OCI-LY7 (cell line): ENCODE results near the gene CNTN5. TPM values are rescaled to one million over a fixed set of nuclear protein-coding genes. Genes with fewer than 3 reads are reported as not detected.

ENCODE experiments used
- BruUV-seq: library from RNA; stranded (reverse); fragments of 400-500 nt; replicated peaks from 2 replicates; lab custom pipeline; 2021; lab: Mats Ljungman, UMichigan
- CTCF ChIA-PET: fragments of 300-600 bp; sonication (Branson Sonifier 250); formaldehyde crosslinking; loops from one replicate; lab custom pipeline; 2022; ENCODE audit warnings: antibody characterized with exemption; ENCODE audit not compliant: unreplicated experiment; lab: Charles Lee
- POLR2A ChIA-PET: fragments of 300-600 bp; sonication (Branson Sonifier 250); formaldehyde crosslinking; loops from one replicate; lab custom pipeline; 2022; ENCODE audit warnings: antibody characterized with exemption; lab: Charles Lee
- DNase-seq: peaks from one replicate; pipeline ENCODE4 v3.0.0-alpha.2; 2015; ENCODE audit warnings: low spot score
- H2AFZ ChIP-seq: fragments of 200-600 bp; sonication (generic), shearing (Covaris generic); 2 replicates; pipeline ENCODE4 v1.6.1; 2014; ENCODE audit warnings: mild to moderate bottlenecking, antibody characterized with exemption, low read length, moderate library complexity
- H3K27ac ChIP-seq: fragments of 200-600 bp; sonication (generic); 2 replicates; pipeline ENCODE4 v1.5.1; 2014; ENCODE audit warnings: mixed run types, low read depth, mild to moderate bottlenecking, moderate library complexity, low read length, inconsistent platforms; ENCODE audit not compliant: poor library complexity, severe bottlenecking
- H3K36me3 ChIP-seq: fragments of 200-600 bp; sonication (generic); 2 replicates; pipeline ENCODE4 v1.6.1; 2014; ENCODE audit warnings: mild to moderate bottlenecking, antibody characterized with exemption, low read length, moderate library complexity, mixed read lengths; ENCODE audit not compliant: insufficient read depth
- H3K4me1 ChIP-seq: fragments of 200-600 bp; sonication (generic); 2 replicates; pipeline ENCODE4 v1.5.1; 2014; ENCODE audit warnings: mild to moderate bottlenecking, low read length; ENCODE audit not compliant: insufficient read depth, poor library complexity, severe bottlenecking
- H3K4me2 ChIP-seq: fragments of 200-600 bp; sonication (generic); 2 replicates; pipeline ENCODE4 v1.6.1; 2014; ENCODE audit warnings: mild to moderate bottlenecking, low read length
- H3K4me3 ChIP-seq: fragments of 200-600 bp; sonication (generic); 2 replicates; pipeline ENCODE4 v1.5.1; 2014; ENCODE audit warnings: mild to moderate bottlenecking, low read depth, low read length; ENCODE audit not compliant: poor library complexity, severe bottlenecking
- H3K79me2 ChIP-seq: fragments of 200-600 bp; sonication (generic); 2 replicates; pipeline ENCODE4 v1.6.1; 2016; ENCODE audit warnings: low read depth, mild to moderate bottlenecking, low read length, moderate library complexity, mixed read lengths; ENCODE audit not compliant: insufficient read depth
- H3K9me2 ChIP-seq: fragments of 200-600 bp; sonication (generic); 2 replicates; pipeline ENCODE4 v1.6.1; 2016; ENCODE audit warnings: mild to moderate bottlenecking, low read length, mixed read lengths; ENCODE audit not compliant: insufficient read depth
- H3K9me3 ChIP-seq: fragments of 200-600 bp; sonication (generic); 2 replicates; pipeline ENCODE4 v1.6.1; 2014; ENCODE audit warnings: mild to moderate bottlenecking, mixed run types, low read length, mixed read lengths
- H4K20me1 ChIP-seq: fragments of 200-600 bp; sonication (generic); 2 replicates; pipeline ENCODE4 v1.6.1; 2014; ENCODE audit warnings: mild to moderate bottlenecking, antibody characterized with exemption, low read length, moderate library complexity, mixed read lengths; ENCODE audit not compliant: insufficient read depth
- EZH2phosphoT487 ChIP-seq: fragments of 200-600 bp; sonication (generic); IDR thresholded peaks from 2 replicates; pipeline ENCODE4 v1.6.1; 2018; ENCODE audit warnings: low read depth, borderline replicate concordance, mild to moderate bottlenecking, mixed run types, antibody characterized with exemption, low read length, moderate library complexity, mixed read lengths
- intact Hi-C: fragments of 100-400 bp; cut with micrococcal nuclease; formaldehyde crosslinking; loops from one replicate; pipeline ENCODE4 v1.10.0; 2022; ENCODE audit not compliant: unreplicated experiment
- total RNA-seq, 2 experiments: library from RNA; depleted of rRNA in 1 of 2; stranded (reverse); fragments of >200 nt in 1 of 2; shearing (Covaris generic) in 1 of 2; gene quantifications; 2 replicates each; pipeline ENCODE4 v1.2.3, GENCODE V29; 2014 to 2022
- TF ChIP-seq, protein P1 (sequence below): fragments of 200-600 bp; sonication (generic); conservative IDR thresholded peaks from 2 replicates; pipeline ENCODE4 v1.5.1; 2014; ENCODE audit warnings: mild to moderate bottlenecking, antibody characterized with exemption, low read length, moderate library complexity, mixed read lengths

CNTN5 gene
- total RNA-seq, 2 experiments from 2014 or later: not detected

DNA sequence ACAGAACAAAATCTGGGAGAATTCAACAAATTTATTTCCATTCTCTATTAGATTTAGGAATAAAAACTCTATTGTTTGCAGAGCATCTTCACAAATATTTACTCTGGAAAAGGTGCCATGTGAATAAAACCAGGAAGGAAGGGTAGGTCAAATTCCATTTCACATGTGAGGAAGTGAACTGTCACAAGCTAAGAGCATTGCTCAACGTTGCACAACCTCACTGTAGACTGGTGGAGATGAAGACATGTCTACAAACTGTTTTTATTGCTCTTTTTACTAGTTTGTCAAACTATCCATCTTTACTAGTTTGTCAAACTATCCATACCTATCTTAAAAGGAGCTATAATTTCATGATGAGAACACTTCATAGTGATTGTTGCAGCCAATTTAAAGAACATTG lies 236.4 kb downstream of the CNTN5 start:
- BruUV-seq: no TSS peak
- POLR2A ChIA-PET: no interaction called here
- CTCF ChIA-PET: no interaction called here
- H3K4me2 ChIP-seq: no peak overlapping the region
- no peak for TF ChIP-seq EZH2phosphoT487
- TF ChIP-seq, protein P1, sequence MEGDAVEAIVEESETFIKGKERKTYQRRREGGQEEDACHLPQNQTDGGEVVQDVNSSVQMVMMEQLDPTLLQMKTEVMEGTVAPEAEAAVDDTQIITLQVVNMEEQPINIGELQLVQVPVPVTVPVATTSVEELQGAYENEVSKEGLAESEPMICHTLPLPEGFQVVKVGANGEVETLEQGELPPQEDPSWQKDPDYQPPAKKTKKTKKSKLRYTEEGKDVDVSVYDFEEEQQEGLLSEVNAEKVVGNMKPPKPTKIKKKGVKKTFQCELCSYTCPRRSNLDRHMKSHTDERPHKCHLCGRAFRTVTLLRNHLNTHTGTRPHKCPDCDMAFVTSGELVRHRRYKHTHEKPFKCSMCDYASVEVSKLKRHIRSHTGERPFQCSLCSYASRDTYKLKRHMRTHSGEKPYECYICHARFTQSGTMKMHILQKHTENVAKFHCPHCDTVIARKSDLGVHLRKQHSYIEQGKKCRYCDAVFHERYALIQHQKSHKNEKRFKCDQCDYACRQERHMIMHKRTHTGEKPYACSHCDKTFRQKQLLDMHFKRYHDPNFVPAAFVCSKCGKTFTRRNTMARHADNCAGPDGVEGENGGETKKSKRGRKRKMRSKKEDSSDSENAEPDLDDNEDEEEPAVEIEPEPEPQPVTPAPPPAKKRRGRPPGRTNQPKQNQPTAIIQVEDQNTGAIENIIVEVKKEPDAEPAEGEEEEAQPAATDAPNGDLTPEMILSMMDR: no peak
- H3K36me3 ChIP-seq: no peaks in the 10 kb centered on the region
- no peaks in the 10 kb centered on the region for H3K9me2 ChIP-seq
- H3K79me2 ChIP-seq: no peaks in the 10 kb centered on the region
- no peaks in the 10 kb centered on the region for H3K9me3 ChIP-seq
- H3K4me1 ChIP-seq: no peaks in the 10 kb centered on the region
- no peaks in the 10 kb centered on the region for H4K20me1 ChIP-seq
- H3K27ac ChIP-seq: no peak overlapping the region
- H2AFZ ChIP-seq: no peak overlapping the region
- no peak for DNase-seq
- intact Hi-C loops: no loop called here
- H3K4me3 ChIP-seq: no peak overlapping the region

- H3K9me2 ChIP-seq: no peaks in the 10 kb centered on the region
- H3K4me1 ChIP-seq: no peaks in the 10 kb centered on the region
- TF ChIP-seq, protein P1: no peak
- no peak for TF ChIP-seq EZH2phosphoT487
- ChIA-PET CTCF (no interaction called here), POLR2A (no interaction called here)
- no TSS peak for BruUV-seq
- H4K20me1 ChIP-seq: no peaks in the 10 kb centered on the region; the same call in 1 of the 2 replicates
- H3K9me3 ChIP-seq: no peaks in the 10 kb centered on the region
- intact Hi-C loops: no loop called here
- no peaks in the 10 kb centered on the region for H3K36me3 ChIP-seq
- H2AFZ ChIP-seq: no peak overlapping the region
- H3K4me3 ChIP-seq: no peak overlapping the region
- H3K79me2 ChIP-seq: no peaks in the 10 kb centered on the region
- no peak overlapping the region for H3K4me2 ChIP-seq
- no peak for DNase-seq
- no peak overlapping the region for H3K27ac ChIP-seq
These were observed 239.9 kb downstream of the CNTN5 start for GRCh38 chr11:99260696-99261095.

GRCh38 chr11:99268886-99269285 lies 248.1 kb downstream of the CNTN5 start:
- BruUV-seq: no TSS peak
- Histone ChIP-seq H2AFZ (no peak overlapping the region), H3K27ac (no peak overlapping the region), H3K9me3 (no peaks in the 10 kb centered on the region), H3K36me3 (no peaks in the 10 kb centered on the region), H3K4me1 (no peaks in the 10 kb centered on the region), H3K4me2 (no peak overlapping the region), H3K4me3 (no peak overlapping the region), H3K79me2 (no peaks in the 10 kb centered on the region), H4K20me1 (no peaks in the 10 kb centered on the region), H3K9me2 (no peaks in the 10 kb centered on the region)
- no peak for DNase-seq
- intact Hi-C loops: no loop called here
- ChIA-PET POLR2A (no interaction called here), CTCF (no interaction called here)
- TF ChIP-seq EZH2phosphoT487: no peak
- TF ChIP-seq, protein P1: no peak
